ENCODE measurements around the gene TSFM.
A peak's percentile ranks its signal among the peaks of the same experiment; 100 is the strongest.

Gene TSFM

DNA sequence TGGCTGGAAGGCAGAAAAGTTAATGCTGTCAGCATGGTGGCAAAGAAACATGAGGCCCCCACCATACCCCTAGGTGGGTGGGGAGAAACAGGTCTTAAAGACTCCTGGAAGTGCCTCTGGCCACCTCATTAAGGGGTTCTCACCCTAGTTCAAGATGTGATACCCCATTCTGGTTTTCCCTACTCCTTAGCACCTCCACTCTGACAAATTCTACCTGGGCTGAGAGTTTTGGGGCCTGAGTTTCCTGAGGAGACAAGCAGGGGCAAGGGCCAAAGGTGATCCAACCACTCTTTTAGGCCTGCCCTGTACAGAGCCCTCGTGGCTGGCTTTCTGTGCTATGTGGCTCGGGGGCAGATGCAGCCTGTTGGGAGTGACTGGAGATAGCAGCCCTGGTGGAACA is 43.8 kb downstream of the TSFM start:
- TF ChIP-seq, protein P1, sequence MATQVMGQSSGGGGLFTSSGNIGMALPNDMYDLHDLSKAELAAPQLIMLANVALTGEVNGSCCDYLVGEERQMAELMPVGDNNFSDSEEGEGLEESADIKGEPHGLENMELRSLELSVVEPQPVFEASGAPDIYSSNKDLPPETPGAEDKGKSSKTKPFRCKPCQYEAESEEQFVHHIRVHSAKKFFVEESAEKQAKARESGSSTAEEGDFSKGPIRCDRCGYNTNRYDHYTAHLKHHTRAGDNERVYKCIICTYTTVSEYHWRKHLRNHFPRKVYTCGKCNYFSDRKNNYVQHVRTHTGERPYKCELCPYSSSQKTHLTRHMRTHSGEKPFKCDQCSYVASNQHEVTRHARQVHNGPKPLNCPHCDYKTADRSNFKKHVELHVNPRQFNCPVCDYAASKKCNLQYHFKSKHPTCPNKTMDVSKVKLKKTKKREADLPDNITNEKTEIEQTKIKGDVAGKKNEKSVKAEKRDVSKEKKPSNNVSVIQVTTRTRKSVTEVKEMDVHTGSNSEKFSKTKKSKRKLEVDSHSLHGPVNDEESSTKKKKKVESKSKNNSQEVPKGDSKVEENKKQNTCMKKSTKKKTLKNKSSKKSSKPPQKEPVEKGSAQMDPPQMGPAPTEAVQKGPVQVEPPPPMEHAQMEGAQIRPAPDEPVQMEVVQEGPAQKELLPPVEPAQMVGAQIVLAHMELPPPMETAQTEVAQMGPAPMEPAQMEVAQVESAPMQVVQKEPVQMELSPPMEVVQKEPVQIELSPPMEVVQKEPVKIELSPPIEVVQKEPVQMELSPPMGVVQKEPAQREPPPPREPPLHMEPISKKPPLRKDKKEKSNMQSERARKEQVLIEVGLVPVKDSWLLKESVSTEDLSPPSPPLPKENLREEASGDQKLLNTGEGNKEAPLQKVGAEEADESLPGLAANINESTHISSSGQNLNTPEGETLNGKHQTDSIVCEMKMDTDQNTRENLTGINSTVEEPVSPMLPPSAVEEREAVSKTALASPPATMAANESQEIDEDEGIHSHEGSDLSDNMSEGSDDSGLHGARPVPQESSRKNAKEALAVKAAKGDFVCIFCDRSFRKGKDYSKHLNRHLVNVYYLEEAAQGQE (IDR thresholded peaks at IDR 0.05; ENCODE audit: insufficient replicate concordance, low read depth), result no peak
- TF ChIP-seq POLR2AphosphoS5 (IDR thresholded peaks at IDR 0.05; ENCODE audit: low read depth) (no peak), SPI1 (IDR thresholded peaks at IDR 0.05; ENCODE audit: borderline replicate concordance, low read depth) (no peak), GABPA (IDR thresholded peaks at IDR 0.05; ENCODE audit: low read depth) (no peak)
- TF ChIP-seq, protein P2, sequence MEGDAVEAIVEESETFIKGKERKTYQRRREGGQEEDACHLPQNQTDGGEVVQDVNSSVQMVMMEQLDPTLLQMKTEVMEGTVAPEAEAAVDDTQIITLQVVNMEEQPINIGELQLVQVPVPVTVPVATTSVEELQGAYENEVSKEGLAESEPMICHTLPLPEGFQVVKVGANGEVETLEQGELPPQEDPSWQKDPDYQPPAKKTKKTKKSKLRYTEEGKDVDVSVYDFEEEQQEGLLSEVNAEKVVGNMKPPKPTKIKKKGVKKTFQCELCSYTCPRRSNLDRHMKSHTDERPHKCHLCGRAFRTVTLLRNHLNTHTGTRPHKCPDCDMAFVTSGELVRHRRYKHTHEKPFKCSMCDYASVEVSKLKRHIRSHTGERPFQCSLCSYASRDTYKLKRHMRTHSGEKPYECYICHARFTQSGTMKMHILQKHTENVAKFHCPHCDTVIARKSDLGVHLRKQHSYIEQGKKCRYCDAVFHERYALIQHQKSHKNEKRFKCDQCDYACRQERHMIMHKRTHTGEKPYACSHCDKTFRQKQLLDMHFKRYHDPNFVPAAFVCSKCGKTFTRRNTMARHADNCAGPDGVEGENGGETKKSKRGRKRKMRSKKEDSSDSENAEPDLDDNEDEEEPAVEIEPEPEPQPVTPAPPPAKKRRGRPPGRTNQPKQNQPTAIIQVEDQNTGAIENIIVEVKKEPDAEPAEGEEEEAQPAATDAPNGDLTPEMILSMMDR (IDR thresholded peaks at IDR 0.05; ENCODE audit: insufficient read depth, low read length), result no peak
- Histone ChIP-seq H3K4me3 (replicated peaks; ENCODE audit: insufficient read depth, low read length) (no peak overlapping the region), H3K27ac (replicated peaks) (no peak overlapping the region), H3K27me3 (ENCODE audit: insufficient read depth, poor library complexity, severe bottlenecking) (no peaks in the 10 kb centered on the region)
- no peak for DNase-seq (ENCODE audit: low read depth in 1 of 2, low spot score in 1 of 2)

DNA sequence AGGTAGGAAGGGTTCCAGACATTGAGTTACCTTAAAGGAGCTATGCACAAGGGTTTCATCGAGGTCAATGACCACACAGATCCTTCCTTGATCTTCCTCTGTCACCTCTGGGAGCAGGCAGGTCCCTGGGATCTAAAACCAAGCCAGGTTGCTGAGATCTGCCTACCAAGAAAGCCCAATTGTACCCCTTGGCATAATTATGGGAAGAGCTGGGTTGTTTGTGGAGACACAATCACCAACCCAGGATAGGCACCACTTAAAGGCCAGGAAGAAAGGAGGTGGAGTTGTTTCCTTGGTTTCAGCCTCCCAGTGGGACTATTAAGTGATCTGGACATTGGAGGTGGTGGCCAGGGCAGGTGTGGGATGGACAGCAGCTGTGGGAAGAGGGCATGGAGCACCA is 44.4 kb downstream of the TSFM start:
- TF ChIP-seq GABPA (IDR thresholded peaks at IDR 0.05; ENCODE audit: low read depth), result no peak
- TF ChIP-seq, protein P1 (IDR thresholded peaks at IDR 0.05; ENCODE audit: insufficient replicate concordance, low read depth), result no peak
- no peak for TF ChIP-seq POLR2AphosphoS5 (IDR thresholded peaks at IDR 0.05; ENCODE audit: low read depth)
- no peak for TF ChIP-seq SPI1 (IDR thresholded peaks at IDR 0.05; ENCODE audit: borderline replicate concordance, low read depth)
- TF ChIP-seq, protein P2 (IDR thresholded peaks at IDR 0.05; ENCODE audit: insufficient read depth, low read length), result no peak
- Histone ChIP-seq H3K4me3 (replicated peaks; ENCODE audit: insufficient read depth, low read length) (no peak overlapping the region), H3K27me3 (ENCODE audit: insufficient read depth, poor library complexity, severe bottlenecking) (no peaks in the 10 kb centered on the region), H3K27ac (replicated peaks) (no peak overlapping the region)
- no peak for DNase-seq (ENCODE audit: low read depth in 1 of 2, low spot score in 1 of 2)

DNA sequence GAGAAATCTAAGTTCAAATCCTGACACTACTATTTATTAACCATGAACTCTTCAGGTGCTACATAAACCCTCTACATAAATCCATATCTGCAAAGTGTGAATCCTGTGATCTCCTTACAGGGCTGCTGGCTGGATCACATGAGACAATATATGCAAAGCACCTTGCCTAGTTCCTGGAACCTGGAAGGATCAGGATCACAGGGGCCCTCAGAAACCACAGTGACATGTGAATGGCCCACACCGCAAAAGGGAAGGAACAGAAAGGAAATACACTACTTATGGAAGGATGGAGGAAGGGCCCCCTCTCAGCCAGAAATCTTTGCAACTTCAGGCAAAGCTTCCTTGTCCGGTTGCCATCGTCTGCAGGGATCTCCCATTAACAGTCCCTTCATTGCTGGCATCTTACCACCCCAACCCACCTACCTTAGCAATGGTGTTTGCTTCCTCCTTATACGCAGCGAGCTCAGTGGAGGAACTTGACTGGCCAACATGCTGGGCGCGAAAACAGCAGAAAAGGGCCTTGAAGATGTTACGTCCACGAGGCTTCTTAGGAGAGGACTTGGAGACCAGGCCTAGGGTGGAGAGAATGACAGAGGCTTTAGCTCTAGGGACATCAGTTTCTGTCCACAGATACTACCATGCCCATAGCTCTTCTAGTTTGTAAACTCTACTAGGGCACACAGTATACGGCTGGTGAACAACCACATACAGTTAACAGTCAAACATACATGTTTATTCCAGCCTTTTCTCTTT is 46.6 kb downstream of the TSFM start:
- TF ChIP-seq, protein P2 (IDR thresholded peaks at IDR 0.05; ENCODE audit: insufficient read depth, low read length), result no peak
- TF ChIP-seq GABPA (IDR thresholded peaks at IDR 0.05; ENCODE audit: low read depth), result no peak
- TF ChIP-seq, protein P1 (IDR thresholded peaks at IDR 0.05; ENCODE audit: insufficient replicate concordance, low read depth), result no peak
- no peak for TF ChIP-seq POLR2AphosphoS5 (IDR thresholded peaks at IDR 0.05; ENCODE audit: low read depth)
- TF ChIP-seq SPI1 (IDR thresholded peaks at IDR 0.05; ENCODE audit: borderline replicate concordance, low read depth), result no peak

More for the DNA sequence above, 46.6 kb downstream of the TSFM start:
- peak; percentile 27 to 52 for DNase-seq (ENCODE audit: low read depth in 1 of 2, low spot score in 1 of 2)
- no peaks in the 10 kb centered on the region for H3K27me3 ChIP-seq (ENCODE audit: insufficient read depth, poor library complexity, severe bottlenecking)
- H3K27ac ChIP-seq (replicated peaks), result no peak overlapping the region
- H3K4me3 ChIP-seq (replicated peaks; ENCODE audit: insufficient read depth, low read length), result no peak overlapping the region
